HepG2 (cell line): ENCODE data around the gene ARHGEF16. TPM values are rescaled to one million over a fixed set of nuclear protein-coding genes. Genes with fewer than 3 reads are reported as not detected.

Experiments used
- ATAC-seq: fragments of 200-7000 bp; cut with Tn5 transposase; 3 replicates; pipeline ENCODE4 v1.9.1; 2020; ENCODE audit warnings: mild to moderate bottlenecking, moderate library complexity
- BruUV-seq: library from RNA; stranded (reverse); fragments of 400-500 nt; replicated peaks from 2 replicates; lab custom pipeline; 2021; lab: Mats Ljungman, UMichigan
- CTCF ChIA-PET: fragments of 300-600 bp; formaldehyde crosslinking; extraction: SDS; loops from one replicate; lab custom pipeline; 2021; ENCODE audit warnings: low total read pairs, inconsistent platforms, low intra/inter-chr PET ratio; lab: Yijun Ruan, JAX
- POLR2A ChIA-PET: fragments of 350-600 bp; sonication (Branson Sonifier 250); formaldehyde crosslinking; loops from one replicate; lab custom pipeline; 2020; ENCODE audit warnings: antibody characterized with exemption, inconsistent platforms; lab: Yijun Ruan, JAX
- DNase-seq: peaks from one replicate; pipeline ENCODE4 v3.0.0-alpha.2; 2015; ENCODE audit warnings: low spot score
- FAIRE-seq: peaks from 3 replicates; lab custom pipeline; 2011; peaks lifted over from hg19 to GRCh38; lab: Jason Lieb, UNC
- H2AFZ ChIP-seq: one replicate; pipeline ENCODE4 v1.6.1; 2011; ENCODE audit warnings: low read length, inconsistent platforms
- H3K27ac ChIP-seq: fragments of 300-600 bp; 3 replicates; pipeline ENCODE4 v1.8.0; 2011; ENCODE audit warnings: mixed run types, mild to moderate bottlenecking, mixed read lengths, low read length, inconsistent platforms; ENCODE audit not compliant: insufficient read depth; ENCODE audit errors: extremely low read length
- H3K27me3 ChIP-seq, 2 experiments: fragments of 200-600 bp in 1 of 2; 2 replicates in 1 of 2; 3 replicates in 1 of 2; pipeline versions ENCODE4 v1.6.0 to v1.8.0; 2011; ENCODE audit warnings: low read length in 2 of 2, mild to moderate bottlenecking in 2 of 2, moderate library complexity in 2 of 2, inconsistent platforms in 1 of 2; ENCODE audit not compliant: insufficient read depth in 2 of 2, control insufficient read depth in 1 of 2
- H3K36me3 ChIP-seq, 2 experiments: fragments of 200-600 bp in 1 of 2; replicated peaks in 1 of 2; 2 replicates in 1 of 2; 3 replicates in 1 of 2; pipeline versions ENCODE4 v1.5.1 to v1.8.0; 2011; ENCODE audit warnings: low read length in 2 of 2, inconsistent platforms in 1 of 2; ENCODE audit not compliant: insufficient read depth in 2 of 2, control insufficient read depth in 1 of 2
- H3K4me1 ChIP-seq: 2 replicates; pipeline ENCODE4 v1.5.1; 2012; ENCODE audit warnings: low read length, inconsistent platforms; ENCODE audit not compliant: insufficient read depth
- H3K4me2 ChIP-seq: 2 replicates; pipeline ENCODE4 v1.6.0; 2011; ENCODE audit warnings: low read depth, low read length, inconsistent platforms
- H3K4me3 ChIP-seq, 3 experiments: fragments of 200-600 bp in 1 of 3; sonication (generic), shearing (Covaris generic) in 1 of 3; replicated peaks in 1 of 3; 2 replicates each; pipeline ENCODE4 v1.5.1; 2011 to 2016; ENCODE audit warnings: low read length in 3 of 3, inconsistent platforms in 2 of 3, low read depth in 2 of 3, mild to moderate bottlenecking in 2 of 3, control low read depth in 1 of 3, mixed read lengths in 1 of 3; ENCODE audit not compliant: insufficient read depth in 1 of 3
- H3K79me2 ChIP-seq: one replicate; pipeline ENCODE4 v1.6.1; 2011; ENCODE audit warnings: low read length, inconsistent platforms; ENCODE audit not compliant: insufficient read depth
- H3K9ac ChIP-seq: 2 replicates; pipeline ENCODE4 v1.6.0; 2011; ENCODE audit warnings: mild to moderate bottlenecking, low read depth, low read length, inconsistent platforms; ENCODE audit not compliant: insufficient read depth
- H3K9me3 ChIP-seq: 2 replicates; pipeline ENCODE4 v1.5.1; 2012; ENCODE audit warnings: mild to moderate bottlenecking, low read length
- H4K20me1 ChIP-seq: 2 replicates; pipeline ENCODE4 v1.6.0; 2011; ENCODE audit warnings: inconsistent platforms, mild to moderate bottlenecking, low read length, moderate library complexity; ENCODE audit not compliant: insufficient read depth
- AGO1 ChIP-seq: fragments of 200-400 bp; formaldehyde crosslinking; IDR thresholded peaks from 2 replicates; pipeline ENCODE4 v1.6.1; 2017; ENCODE audit warnings: mild to moderate bottlenecking, low read depth, low read length, moderate library complexity; ENCODE audit not compliant: poor library complexity, severe bottlenecking
- ATF7 ChIP-seq, 2 experiments: fragments of 450-650 bp in 1 of 2; sonication (generic) in 1 of 2; formaldehyde crosslinking in 1 of 2; IDR thresholded peaks; 2 replicates each; pipeline versions ENCODE4 v1.4.0 to v1.6.1; 2016 to 2020; ENCODE audit warnings: antibody characterized with exemption in 1 of 2, mild to moderate bottlenecking in 1 of 2, missing genetic modification reagents in 1 of 2
- CBX1 ChIP-seq: IDR thresholded peaks from one replicate; pipeline ENCODE4 v1.6.1; 2016; ENCODE audit warnings: antibody characterized with exemption, low read depth
- CBX2 ChIP-seq, 2 experiments: fragments of 200-600 bp in 1 of 2; sonication (generic); formaldehyde crosslinking in 1 of 2; IDR thresholded peaks; 2 replicates each; pipeline versions ENCODE4 v1.7.0 to v1.8.1; 2018 to 2022; ENCODE audit warnings: low read depth in 2 of 2, low read length in 1 of 2, mild to moderate bottlenecking in 1 of 2, missing genetic modification reagents in 1 of 2
- CSRNP2 ChIP-seq: sonication (generic); formaldehyde crosslinking; conservative IDR thresholded peaks from 2 replicates; pipeline ENCODE4 v1.8.0; 2022; ENCODE audit warnings: low read depth, missing genetic modification reagents
- HCFC1 ChIP-seq: fragments of 150-350 bp; IDR thresholded peaks from 2 replicates; pipeline ENCODE4 v1.6.1; 2014; ENCODE audit warnings: low read depth, low read length
- KAT8 ChIP-seq: IDR thresholded peaks from 2 replicates; pipeline ENCODE4 v1.6.1; 2016; ENCODE audit warnings: missing genetic modification reagents, missing compliant biosample characterization
- POLR2G ChIP-seq: fragments of 200-400 bp; formaldehyde crosslinking; IDR thresholded peaks from 2 replicates; pipeline ENCODE4 v1.6.1; 2018; ENCODE audit warnings: mild to moderate bottlenecking, low read depth, low read length, moderate library complexity
- RBM22 ChIP-seq: fragments of 200-400 bp; formaldehyde crosslinking; optimal IDR thresholded peaks from 2 replicates; pipeline ENCODE3; 2017; ENCODE audit warnings: mild to moderate bottlenecking, low read length, moderate library complexity
- RBM39 ChIP-seq: fragments of 200-400 bp; formaldehyde crosslinking; IDR thresholded peaks from one replicate; pipeline ENCODE4 v1.6.1; 2018; ENCODE audit warnings: antibody characterized with exemption, mild to moderate bottlenecking, low read depth, low read length; ENCODE audit not compliant: poor library complexity, severe bottlenecking
- TBL1XR1 ChIP-seq: fragments of 150-350 bp; IDR thresholded peaks from 2 replicates; pipeline ENCODE4 v1.6.1; 2014; ENCODE audit warnings: borderline replicate concordance, low read length; ENCODE audit not compliant: partially characterized antibody
- TBX2 ChIP-seq: sonication (generic); formaldehyde crosslinking; IDR thresholded peaks from 2 replicates; pipeline ENCODE4 v1.5.0; 2020; ENCODE audit warnings: missing genetic modification reagents, mild to moderate bottlenecking, borderline replicate concordance
- ZFP36 ChIP-seq: fragments of 150-350 bp; IDR thresholded peaks from 2 replicates; pipeline ENCODE4 v1.6.1; 2018; ENCODE audit warnings: borderline replicate concordance, low read length, low read depth; ENCODE audit not compliant: partially characterized antibody
- ZFYVE20 ChIP-seq: sonication (generic); formaldehyde crosslinking; IDR thresholded peaks from 2 replicates; pipeline ENCODE4 v1.8.0; 2023; ENCODE audit warnings: low read depth, mild to moderate bottlenecking, moderate library complexity, missing genetic modification reagents, borderline replicate concordance
- ZMAT5 ChIP-seq: sonication (generic); formaldehyde crosslinking; IDR thresholded peaks from 2 replicates; pipeline ENCODE4 v1.5.0; 2020; ENCODE audit warnings: mild to moderate bottlenecking, low read depth, missing genetic modification reagents, borderline replicate concordance
- ZNF510 ChIP-seq: sonication (generic); formaldehyde crosslinking; IDR thresholded peaks from 2 replicates; pipeline ENCODE4 v1.4.0; 2020; ENCODE audit warnings: low read depth, mild to moderate bottlenecking, missing genetic modification reagents
- ZNF563 ChIP-seq: sonication (generic); formaldehyde crosslinking; IDR thresholded peaks from 2 replicates; pipeline ENCODE4 v1.8.0; 2022; ENCODE audit warnings: mild to moderate bottlenecking, moderate library complexity, missing genetic modification reagents
- ZNF879 ChIP-seq: sonication (generic); formaldehyde crosslinking; IDR thresholded peaks from 2 replicates; pipeline ENCODE4 v1.8.1; 2023; ENCODE audit warnings: missing genetic modification reagents
- WGBS: methylation state at CpG from one replicate; pipeline ENCODE4 v1.1.6; 2017; ENCODE audit warnings: low lambda C conversion rate; 5-methylcytosine and 5-hydroxymethylcytosine counted together
- in situ Hi-C: cut with HindIII; loops from 2 replicates; pipeline ENCODE4 v1.10.0; 2017; ENCODE audit warnings: low pct_unique_long_range_greater_than_20kb; ENCODE audit not compliant: extremely low pct_ligation_motif_present
- intact Hi-C: fragments of 100-400 bp; cut with micrococcal nuclease; formaldehyde crosslinking; loops from one replicate; pipeline ENCODE4 v1.10.0; 2022; ENCODE audit not compliant: unreplicated experiment
- polyA plus RNA-seq, 8 experiments: library from polyadenylated mRNA; depleted of rRNA in 3 of 8; stranded (reverse) in 7 of 8; unstranded in 1 of 8; fragments of >200 nt; fragmentation: Illumina TruSeq in 4 of 8; extraction: Trizol in 4 of 8; gene quantifications; 2 replicates each; pipeline versions ENCODE4 v1.2.1 to v1.2.3, GENCODE V29; 2011 to 2016; ENCODE audit warnings: low read depth in 4 of 8, missing spikeins in 1 of 8, mixed read lengths in 1 of 8; ENCODE audit not compliant: insufficient read depth in 1 of 8
- total RNA-seq, 5 experiments: library from RNA; depleted of rRNA; stranded (reverse); fragments of >200 nt; fragmentation: Illumina TruSeq; extraction: Trizol; gene quantifications; 2 replicates each; pipeline ENCODE4 v1.2.3, GENCODE V29; 2016; ENCODE audit warnings: low read depth in 1 of 5
- TF ChIP-seq, protein P1 (sequence below): sonication (generic); formaldehyde crosslinking; IDR thresholded peaks from 2 replicates; pipeline ENCODE4 v1.9.0; 2021; ENCODE audit warnings: missing genetic modification reagents, mild to moderate bottlenecking, borderline replicate concordance

ARHGEF16 gene
- total and polyA plus RNA-seq, 2 of the 13 experiments (the other 11 are each of a cell fraction or from before 2014, with no cell fraction given): 20.3 to 39.9 TPM

DNA sequence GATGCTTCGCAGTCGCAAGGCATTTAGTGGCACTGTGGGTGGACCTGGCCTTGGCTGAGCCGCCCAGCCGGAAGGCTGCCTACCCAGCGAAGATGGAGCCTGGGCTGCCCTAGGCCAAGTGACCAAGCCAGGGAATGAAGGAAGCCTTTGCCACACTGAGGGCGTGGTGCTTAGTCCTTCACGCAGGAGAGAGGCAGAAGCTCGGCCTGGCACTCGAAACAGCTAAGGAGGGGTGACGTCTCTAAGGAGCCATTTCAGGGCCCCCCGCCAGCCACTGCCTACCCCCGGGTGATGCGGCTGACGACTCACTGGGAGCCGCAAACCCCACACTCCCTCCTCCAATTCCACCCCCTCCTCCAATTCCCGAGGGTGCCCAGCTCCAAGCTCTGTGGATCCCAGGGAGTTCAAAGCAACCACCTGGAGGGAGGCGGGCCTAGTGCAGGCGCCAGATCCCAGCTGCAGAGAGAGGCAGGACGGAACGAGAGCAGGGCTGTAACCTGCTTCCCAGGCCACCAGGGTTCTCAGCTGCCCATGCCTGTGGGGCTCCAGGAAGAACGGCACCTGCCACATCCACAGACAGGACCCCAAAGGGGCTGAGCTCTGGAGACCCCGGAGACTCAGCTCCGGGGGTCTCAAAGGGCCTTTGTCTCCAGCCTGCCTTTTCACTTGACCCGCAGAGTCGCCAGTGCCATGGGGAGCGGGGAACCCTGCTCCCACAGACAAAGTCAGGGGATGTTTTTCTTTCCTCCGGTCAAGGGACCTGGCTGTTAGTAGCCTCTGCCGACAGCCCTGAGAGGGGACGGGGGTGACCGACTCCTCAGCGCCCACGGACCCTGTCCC is 75.8 kb downstream of the ARHGEF16 start:
- Histone ChIP-seq H3K79me2 (no peaks in the 10 kb centered on the region), H3K27me3 (peaks cover 27 to 78% of the 10 kb centered on the region in 2 experiments), H3K4me3 (peak overlapping the region; percentile 37 to 58 (median 41); a peak in 4 of 6 replicates), H3K36me3 (no peaks in the 10 kb centered on the region), H3K27ac (no peak overlapping the region), H4K20me1 (peaks cover 18% of the 10 kb centered on the region; the same call in 1 of the 2 replicates), H2AFZ (no peak overlapping the region), H3K9me3 (no peaks in the 10 kb centered on the region), H3K9ac (no peak overlapping the region), H3K4me2 (peak overlapping the region; percentile 71), H3K4me1 (peaks cover 9% of the 10 kb centered on the region)
- in situ Hi-C loops: no loop called here
- ChIA-PET POLR2A (interaction anchor here (1.2 kb wide), 1 partner anchor 59 kb away, joined by 3 read pairs; no protein-coding TSS in a partner anchor), CTCF (no interaction called here)
- intact Hi-C loops: no loop called here
- FAIRE-seq: no peak
- 23% methylated on average over 8 of the region's 32 CpGs for WGBS
- no TSS peak for BruUV-seq
- no peak for DNase-seq
- peak; percentile 16; the same call in 2 of the 3 replicates for ATAC-seq
- TF ChIP-seq ZNF879: no peak
- TF ChIP-seq ZMAT5 (CRISPR knock-in tag): no peak
- TF ChIP-seq CBX2 (IDR thresholded peaks at IDR 0.05; ENCODE audit: low read depth, low read length): no peak
- TF ChIP-seq CBX2 (CRISPR knock-in tag; IDR thresholded peaks at IDR 0.05; ENCODE audit: low read depth): no peak
- no peak for TF ChIP-seq ZFYVE20 (CRISPR knock-in tag)
- no peak for TF ChIP-seq ATF7 (IDR thresholded peaks at IDR 0.05)
- no peak for TF ChIP-seq ATF7 (CRISPR knock-in tag; IDR thresholded peaks at IDR 0.05)
- TF ChIP-seq HCFC1: no peak
- TF ChIP-seq, protein P1, sequence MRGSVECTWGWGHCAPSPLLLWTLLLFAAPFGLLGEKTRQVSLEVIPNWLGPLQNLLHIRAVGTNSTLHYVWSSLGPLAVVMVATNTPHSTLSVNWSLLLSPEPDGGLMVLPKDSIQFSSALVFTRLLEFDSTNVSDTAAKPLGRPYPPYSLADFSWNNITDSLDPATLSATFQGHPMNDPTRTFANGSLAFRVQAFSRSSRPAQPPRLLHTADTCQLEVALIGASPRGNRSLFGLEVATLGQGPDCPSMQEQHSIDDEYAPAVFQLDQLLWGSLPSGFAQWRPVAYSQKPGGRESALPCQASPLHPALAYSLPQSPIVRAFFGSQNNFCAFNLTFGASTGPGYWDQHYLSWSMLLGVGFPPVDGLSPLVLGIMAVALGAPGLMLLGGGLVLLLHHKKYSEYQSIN (CRISPR knock-in tag): no peak
- peak; percentile 22 for TF ChIP-seq POLR2G
- no peak for TF ChIP-seq ZFP36
- peak; percentile 78 for TF ChIP-seq RBM22
- TF ChIP-seq ZNF510 (CRISPR knock-in tag): no peak
- no peak for TF ChIP-seq TBX2 (CRISPR knock-in tag)
- no peak for TF ChIP-seq CBX1
- no peak for TF ChIP-seq ZNF563 (CRISPR knock-in tag)
- peak; percentile 21 for TF ChIP-seq AGO1
- no peak for TF ChIP-seq KAT8 (CRISPR knock-in tag)
- peak; percentile 18 for TF ChIP-seq RBM39
- no peak for TF ChIP-seq CSRNP2
- no peak for TF ChIP-seq TBL1XR1
